Activated naive CD8-positive, alpha-beta T cell treated with anti-CD3 and anti-CD28 coated beads, Interleukin-2, amount 50 U/mL, for 24 hours (primary cell): ENCODE measurements around the gene FIG4.
"Not testable (repeated sequence)": the region's sequence is repeated elsewhere in the genome, so short reads cannot be mapped to it uniquely, and the experiment has no call there.

Experiments
- ATAC-seq: fragments of 150-1000 bp; cut with Tn5 transposase; one replicate; pipeline ENCODE4 v1.10.0; 2021
- DNase-seq: peaks from one replicate; pipeline ENCODE4 v3.0.0; 2021
- H3K27ac Mint-ChIP-seq: one replicate; pipeline ENCODE4 v1.8.0; 2021; ENCODE audit warnings: mild to moderate bottlenecking, mixed read lengths
- H3K27me3 Mint-ChIP-seq: one replicate; pipeline ENCODE4 v1.8.0; 2021; ENCODE audit warnings: mixed read lengths
- H3K36me3 Mint-ChIP-seq: one replicate; pipeline ENCODE4 v1.8.0; 2021; ENCODE audit warnings: low read depth, mixed read lengths
- H3K4me1 Mint-ChIP-seq: one replicate; pipeline ENCODE4 v1.8.0; 2021; ENCODE audit warnings: mixed read lengths
- H3K4me3 Mint-ChIP-seq: one replicate; pipeline ENCODE4 v1.8.0; 2021; ENCODE audit warnings: mild to moderate bottlenecking, moderate library complexity, mixed read lengths
- H3K9me3 Mint-ChIP-seq: one replicate; pipeline ENCODE4 v1.8.0; 2021; ENCODE audit warnings: mixed read lengths

FIG4 gene

DNA sequence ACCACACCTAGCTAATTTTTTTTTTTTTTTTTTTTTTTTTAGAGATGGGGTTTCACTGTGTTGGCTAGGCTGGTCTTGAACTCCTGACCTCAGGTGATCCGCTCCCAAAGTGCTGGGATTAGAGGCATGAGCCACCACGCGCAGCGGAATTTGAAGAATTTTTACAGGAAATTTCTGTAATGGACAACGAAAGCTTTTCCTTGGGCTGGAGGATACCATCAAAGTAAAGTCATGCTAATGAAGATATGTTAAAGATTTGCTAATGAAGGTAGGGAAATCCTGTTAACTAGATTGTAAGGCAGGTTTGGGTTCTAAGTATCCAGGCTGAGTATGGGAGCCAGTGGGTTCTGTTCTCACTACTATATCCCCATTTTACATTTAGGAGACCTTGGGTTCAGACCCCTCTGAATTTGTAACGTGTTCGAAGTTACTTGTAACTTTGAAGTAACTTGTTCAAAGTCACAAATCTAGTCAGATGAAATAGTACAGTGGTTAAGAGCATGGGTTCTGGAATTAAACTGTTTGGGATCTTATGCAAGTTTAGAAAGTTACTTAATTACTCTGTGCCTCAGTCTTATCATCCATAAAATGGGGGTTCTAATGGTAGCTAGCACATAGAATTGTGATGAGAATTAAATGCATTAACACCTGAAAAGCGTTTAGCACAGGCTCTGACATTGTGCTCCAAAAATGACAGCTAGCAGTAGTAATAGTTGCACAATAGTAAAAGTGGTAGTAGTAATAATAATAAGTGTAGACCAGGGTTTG lies 163.6 kb downstream of the FIG4 start:
- Mint-ChIP-seq H3K4me3 (no peak overlapping the region), H3K36me3 (no peaks in the 10 kb centered on the region), H3K27ac (no peak overlapping the region), H3K4me1 (no peaks in the 10 kb centered on the region), H3K9me3 (no peaks in the 10 kb centered on the region), H3K27me3 (no peaks in the 10 kb centered on the region)
- DNase-seq (no peak), ATAC-seq (no peak)

GRCh38 chr6:109855476-109856040 lies 164.5 kb downstream of the FIG4 start:
- not testable (repeated sequence) for H3K4me3 Mint-ChIP-seq, H3K36me3 Mint-ChIP-seq, H3K27ac Mint-ChIP-seq, ATAC-seq, H3K27me3 Mint-ChIP-seq, H3K4me1 Mint-ChIP-seq, H3K9me3 Mint-ChIP-seq, DNase-seq

- Mint-ChIP-seq H3K27ac (no peak overlapping the region), H3K4me3 (no peak overlapping the region), H3K4me1 (no peaks in the 10 kb centered on the region), H3K36me3 (no peaks in the 10 kb centered on the region), H3K27me3 (no peaks in the 10 kb centered on the region), H3K9me3 (peaks cover 6% of the 10 kb centered on the region)
- ATAC-seq: no peak
- DNase-seq: no peak
Measured at GRCh38 chr6:109861946-109862345, 170.8 kb downstream of the FIG4 start.

DNA sequence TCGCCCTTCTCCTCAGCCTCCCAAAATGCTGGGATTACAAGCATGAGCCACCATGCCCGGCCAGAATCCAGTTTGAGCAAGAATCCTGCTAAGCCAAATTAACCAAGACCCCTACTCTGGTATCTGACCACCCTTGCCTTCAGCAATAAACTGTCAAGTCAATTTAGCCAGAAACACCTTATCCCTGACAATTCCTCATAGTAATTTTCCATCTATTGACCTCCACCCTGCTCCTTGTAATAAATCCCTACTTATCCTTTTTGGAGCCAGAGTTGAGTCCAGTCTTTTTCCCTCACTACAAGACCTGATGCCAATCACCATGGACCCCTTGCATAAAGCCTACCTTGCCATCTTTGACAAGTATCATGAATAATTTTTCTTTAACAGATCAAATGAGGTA lies 173.0 kb downstream of the FIG4 start:
- H3K9me3 Mint-ChIP-seq: peaks cover 6% of the 10 kb centered on the region
- H3K4me1 Mint-ChIP-seq: no peaks in the 10 kb centered on the region
- H3K4me3 Mint-ChIP-seq: no peak overlapping the region
- H3K27ac Mint-ChIP-seq: no peak overlapping the region
- no peak for ATAC-seq
- H3K36me3 Mint-ChIP-seq: no peaks in the 10 kb centered on the region
- H3K27me3 Mint-ChIP-seq: peaks cover 2% of the 10 kb centered on the region
- DNase-seq: no peak

DNA sequence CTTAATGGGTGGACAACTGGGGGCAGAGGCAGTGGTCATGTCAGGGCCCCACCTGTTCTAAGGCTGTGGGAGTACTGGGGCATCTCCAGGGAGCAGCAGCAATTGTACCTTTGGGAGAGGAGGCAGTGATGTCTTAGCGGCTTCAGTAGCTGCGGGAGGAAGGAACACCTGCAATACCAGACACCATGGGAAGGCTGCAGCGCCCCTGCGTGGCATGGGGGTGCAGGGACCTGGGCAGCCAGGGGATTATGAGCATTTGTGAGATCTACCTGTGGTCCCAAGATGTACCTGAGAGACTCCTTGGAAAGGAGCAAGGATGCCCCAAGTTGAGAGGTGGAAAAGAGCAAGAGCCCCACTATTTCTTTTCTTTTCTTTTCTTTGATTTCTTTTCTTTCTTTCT lies 174.9 kb downstream of the FIG4 start:
- Mint-ChIP-seq H3K4me1 (no peaks in the 10 kb centered on the region), H3K27me3 (peaks cover 4% of the 10 kb centered on the region), H3K9me3 (peaks cover 6% of the 10 kb centered on the region), H3K4me3 (no peak overlapping the region), H3K36me3 (no peaks in the 10 kb centered on the region), H3K27ac (no peak overlapping the region)
- no peak for ATAC-seq
- no peak for DNase-seq

GRCh38 chr6:109867009-109867969 lies 176.2 kb downstream of the FIG4 start:
- peaks cover 4% of the 10 kb centered on the region for H3K27me3 Mint-ChIP-seq
- no peaks in the 10 kb centered on the region for H3K36me3 Mint-ChIP-seq
- H3K9me3 Mint-ChIP-seq: no peaks in the 10 kb centered on the region
- no peaks in the 10 kb centered on the region for H3K4me1 Mint-ChIP-seq
- H3K27ac Mint-ChIP-seq: no peak overlapping the region
- DNase-seq (no peak), ATAC-seq (no peak)
- H3K4me3 Mint-ChIP-seq: no peak overlapping the region

DNA sequence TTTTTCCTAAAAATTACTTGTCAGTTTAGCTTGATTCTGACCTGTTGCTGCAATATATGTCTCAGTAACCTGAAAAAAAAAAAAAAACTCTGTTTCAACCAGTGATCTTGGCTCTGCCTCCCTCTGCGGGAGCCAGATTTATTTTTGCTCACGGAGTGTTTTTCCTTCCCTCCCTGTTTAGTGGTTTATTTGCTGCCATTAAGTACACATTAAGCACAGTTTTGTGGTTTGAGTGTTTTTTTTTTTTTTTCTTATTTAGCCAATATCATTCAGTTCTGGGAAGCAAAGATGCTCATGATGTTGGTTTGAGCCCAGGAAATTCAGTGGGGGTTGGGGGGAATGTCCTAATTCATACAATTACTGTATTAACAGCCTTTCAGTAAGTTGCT lies 176.9 kb downstream of the FIG4 start:
- H3K27me3 Mint-ChIP-seq: peaks cover 4% of the 10 kb centered on the region
- no peak for DNase-seq

GRCh38 chr6:109869398-109870088 lies 178.4 kb downstream of the FIG4 start:
- ATAC-seq, H3K36me3 Mint-ChIP-seq, DNase-seq, H3K4me1 Mint-ChIP-seq, H3K4me3 Mint-ChIP-seq, H3K27me3 Mint-ChIP-seq, H3K9me3 Mint-ChIP-seq, H3K27ac Mint-ChIP-seq: not testable (repeated sequence)

More for the DNA sequence above, 176.9 kb downstream of the FIG4 start:
- Mint-ChIP-seq H3K4me1 (no peaks in the 10 kb centered on the region), H3K27ac (no peak overlapping the region), H3K4me3 (no peak overlapping the region), H3K9me3 (no peaks in the 10 kb centered on the region), H3K36me3 (no peaks in the 10 kb centered on the region)
- no peak for ATAC-seq

GRCh38 chr6:109870089-109870410 lies 179.0 kb downstream of the FIG4 start:
- no peaks in the 10 kb centered on the region for H3K9me3 Mint-ChIP-seq
- peaks cover 4% of the 10 kb centered on the region for H3K27me3 Mint-ChIP-seq
- H3K27ac Mint-ChIP-seq: no peak overlapping the region
- peaks cover 3% of the 10 kb centered on the region for H3K4me1 Mint-ChIP-seq
- no peak for ATAC-seq
- H3K36me3 Mint-ChIP-seq: no peaks in the 10 kb centered on the region
- H3K4me3 Mint-ChIP-seq: no peak overlapping the region
- no peak for DNase-seq

DNA sequence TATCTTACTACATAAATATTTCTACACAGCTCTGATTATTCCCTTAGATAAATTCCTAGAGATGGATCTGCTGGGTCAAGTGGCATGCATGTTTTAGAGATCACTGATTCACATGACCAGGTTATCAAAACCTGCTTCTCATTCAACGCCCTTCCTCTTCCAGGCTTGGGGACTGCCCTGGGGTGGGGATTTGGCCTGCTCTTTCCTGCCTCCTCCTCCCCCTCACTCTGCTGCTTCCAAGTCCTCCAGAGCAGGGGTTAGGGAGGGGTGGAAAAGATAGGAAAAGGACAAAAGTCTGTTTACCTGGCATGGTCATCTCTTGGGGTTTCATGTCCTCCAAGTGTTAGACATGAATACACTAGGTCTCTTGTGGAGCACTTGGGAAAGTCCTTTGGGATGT lies 181.5 kb downstream of the FIG4 start:
- no peak for DNase-seq
- Mint-ChIP-seq H3K27me3 (peaks cover 4% of the 10 kb centered on the region), H3K36me3 (no peaks in the 10 kb centered on the region), H3K27ac (no peak overlapping the region), H3K4me1 (peaks cover 3% of the 10 kb centered on the region), H3K4me3 (no peak overlapping the region), H3K9me3 (no peaks in the 10 kb centered on the region)
- no peak for ATAC-seq

GRCh38 chr6:109872968-109873545 lies 182.0 kb downstream of the FIG4 start:
- H3K4me1 Mint-ChIP-seq: peaks cover 3% of the 10 kb centered on the region
- H3K36me3 Mint-ChIP-seq: no peaks in the 10 kb centered on the region
- no peak overlapping the region for H3K27ac Mint-ChIP-seq
- DNase-seq (no peak), ATAC-seq (no peak)
- peaks cover 2% of the 10 kb centered on the region for H3K27me3 Mint-ChIP-seq
- H3K4me3 Mint-ChIP-seq: no peak overlapping the region
- H3K9me3 Mint-ChIP-seq: no peaks in the 10 kb centered on the region

- no peak overlapping the region for H3K27ac Mint-ChIP-seq
- H3K4me3 Mint-ChIP-seq: no peak overlapping the region
- H3K9me3 Mint-ChIP-seq: no peaks in the 10 kb centered on the region
- ATAC-seq (no peak), DNase-seq (no peak)
- no peaks in the 10 kb centered on the region for H3K36me3 Mint-ChIP-seq
- H3K27me3 Mint-ChIP-seq: peaks cover 1% of the 10 kb centered on the region
- H3K4me1 Mint-ChIP-seq: peaks cover 3% of the 10 kb centered on the region
Measured at GRCh38 chr6:109874086-109874485, 183.0 kb downstream of the FIG4 start.

DNA sequence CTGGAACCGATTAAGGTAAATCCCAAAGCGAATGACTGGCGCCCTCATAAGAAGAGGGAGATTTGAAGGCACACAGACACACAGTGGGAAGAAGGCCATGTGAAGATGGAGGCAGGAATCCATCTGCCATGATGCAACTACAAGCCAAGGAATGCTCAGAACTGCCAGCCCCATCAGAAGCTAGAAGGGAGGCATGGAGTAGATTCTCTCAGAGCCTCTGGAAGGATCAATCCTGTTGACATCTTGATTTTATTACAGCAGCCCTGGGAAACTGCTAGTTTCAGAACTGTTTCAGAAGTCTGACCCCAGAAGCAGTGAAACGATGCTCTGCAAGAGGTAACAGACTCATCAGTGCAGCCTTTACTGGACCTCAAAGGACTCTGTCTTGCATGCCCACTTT lies 183.5 kb downstream of the FIG4 start:
- Mint-ChIP-seq H3K36me3 (no peaks in the 10 kb centered on the region), H3K4me3 (no peak overlapping the region), H3K27ac (no peak overlapping the region), H3K27me3 (no peaks in the 10 kb centered on the region), H3K9me3 (no peaks in the 10 kb centered on the region), H3K4me1 (peaks cover 3% of the 10 kb centered on the region)
- ATAC-seq: no peak
- no peak for DNase-seq
